ENCODE results near the gene ZNF587. TPM values are rescaled to one million over a fixed set of nuclear protein-coding genes. Genes with fewer than 3 reads are reported as not detected.
"Not testable (repeated sequence)": the region's sequence is repeated elsewhere in the genome, so short reads cannot be mapped to it uniquely, and the experiment has no call there.

Gene ZNF587
- total RNA-seq, 1 experiment from 2014 or later, result 36.4 TPM

DNA sequence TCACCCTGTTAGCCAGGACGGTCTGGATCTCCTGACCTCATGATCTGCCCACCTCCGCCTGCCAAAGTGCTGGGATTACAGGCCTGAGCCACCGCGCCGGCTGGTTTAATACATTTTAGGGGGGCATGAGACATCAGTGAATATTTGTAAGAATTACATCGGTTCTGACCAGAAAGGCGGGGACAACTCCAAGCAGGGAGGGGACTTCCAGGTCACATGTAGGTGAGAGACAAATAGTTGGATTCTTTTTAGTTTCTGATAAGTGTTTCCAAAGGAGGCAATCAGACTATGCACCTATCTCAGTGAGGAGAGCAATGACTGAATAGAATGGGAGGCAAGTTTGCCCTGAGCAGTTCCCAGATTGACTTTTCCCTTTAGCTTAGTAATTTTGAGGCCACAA is 31.3 kb upstream of the ZNF587 start:
- H3K27me3 ChIP-seq (ENCODE audit: low read length), result no peaks in the 10 kb centered on the region
- H3K36me3 ChIP-seq (ENCODE audit: insufficient read depth, low read length), result peaks cover 27% of the 10 kb centered on the region
- peaks cover 43% of the 10 kb centered on the region for H3K4me1 ChIP-seq (ENCODE audit: low read length)
- no peaks in the 10 kb centered on the region for H3K9me3 ChIP-seq (ENCODE audit: low read length)
- H3K9me2 ChIP-seq (replicated peaks; ENCODE audit: insufficient read depth, low read length), result no peaks in the 10 kb centered on the region
- H3K9ac ChIP-seq (ENCODE audit: low read length), result peak overlapping the region; percentile 92
- peaks cover 66% of the 10 kb centered on the region for H3K79me2 ChIP-seq (ENCODE audit: low read length)
- H3K4me3 ChIP-seq (ENCODE audit: low read length), result peak overlapping the region; percentile 75
- peak overlapping the region; percentile 70 for H3K4me2 ChIP-seq (ENCODE audit: low read depth, low read length, poor library complexity, severe bottlenecking)
- H4K20me1 ChIP-seq (ENCODE audit: insufficient read depth, low read depth, low read length), result no peaks in the 10 kb centered on the region
- DNase-seq, result no peak
- H2AFZ ChIP-seq (ENCODE audit: low read length), result no peak overlapping the region
- no peak overlapping the region for H3K27ac ChIP-seq (ENCODE audit: low read length)

DNA sequence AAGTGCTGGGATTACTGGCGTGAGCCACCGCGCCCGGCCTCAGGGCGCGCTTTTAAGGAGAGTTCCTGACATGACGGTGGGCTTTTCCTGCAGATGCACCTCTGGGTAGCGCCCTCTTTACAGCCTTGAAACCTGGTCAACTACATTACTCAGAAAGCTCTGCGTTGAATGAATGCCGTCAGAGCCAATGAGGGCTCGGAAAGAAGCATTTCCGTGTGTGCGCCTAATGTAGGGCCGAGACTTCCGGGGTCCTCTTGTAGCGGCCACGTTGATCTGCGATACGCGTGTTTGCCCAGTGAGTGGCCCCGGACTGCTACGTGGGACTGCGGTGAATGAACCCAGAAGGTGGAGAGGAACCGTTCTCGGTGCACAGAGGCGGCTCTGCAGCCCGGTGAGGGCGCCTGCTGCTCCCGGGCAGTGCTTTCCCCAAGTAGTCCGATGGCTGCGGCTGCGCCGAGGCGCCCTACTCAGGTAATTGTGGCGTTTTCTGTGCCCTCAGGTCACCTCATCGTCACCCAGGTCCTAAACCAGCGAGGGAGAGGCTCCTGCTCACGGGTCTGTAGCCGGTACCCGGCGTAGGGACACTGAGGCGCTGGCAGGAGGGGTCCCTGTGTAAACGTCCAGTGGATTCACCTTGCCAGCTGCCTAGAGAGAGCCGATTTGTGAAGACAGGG is 30.0 kb upstream of the ZNF587 start:
- H3K27ac ChIP-seq (ENCODE audit: low read length), result peak overlapping the region; percentile 46; the same call in 1 of the 2 replicates
- H3K4me2 ChIP-seq (ENCODE audit: low read depth, low read length, poor library complexity, severe bottlenecking), result peak overlapping the region; percentile 70
- H3K79me2 ChIP-seq (ENCODE audit: low read length), result peaks cover 66% of the 10 kb centered on the region
- peak overlapping the region; percentile 75 for H3K4me3 ChIP-seq (ENCODE audit: low read length)
- H3K9me2 ChIP-seq (replicated peaks; ENCODE audit: insufficient read depth, low read length), result no peaks in the 10 kb centered on the region
- H4K20me1 ChIP-seq (ENCODE audit: insufficient read depth, low read depth, low read length), result no peaks in the 10 kb centered on the region
- peaks cover 49% of the 10 kb centered on the region for H3K4me1 ChIP-seq (ENCODE audit: low read length)
- H3K9ac ChIP-seq (ENCODE audit: low read length), result peak overlapping the region; percentile 92
- peaks cover 39% of the 10 kb centered on the region for H3K36me3 ChIP-seq (ENCODE audit: insufficient read depth, low read length)
- DNase-seq, result peak; percentile 98
- no peaks in the 10 kb centered on the region for H3K27me3 ChIP-seq (ENCODE audit: low read length)
- no peaks in the 10 kb centered on the region for H3K9me3 ChIP-seq (ENCODE audit: low read length)
- no peak overlapping the region; the same call in 1 of the 2 replicates for H2AFZ ChIP-seq (ENCODE audit: low read length)

DNA sequence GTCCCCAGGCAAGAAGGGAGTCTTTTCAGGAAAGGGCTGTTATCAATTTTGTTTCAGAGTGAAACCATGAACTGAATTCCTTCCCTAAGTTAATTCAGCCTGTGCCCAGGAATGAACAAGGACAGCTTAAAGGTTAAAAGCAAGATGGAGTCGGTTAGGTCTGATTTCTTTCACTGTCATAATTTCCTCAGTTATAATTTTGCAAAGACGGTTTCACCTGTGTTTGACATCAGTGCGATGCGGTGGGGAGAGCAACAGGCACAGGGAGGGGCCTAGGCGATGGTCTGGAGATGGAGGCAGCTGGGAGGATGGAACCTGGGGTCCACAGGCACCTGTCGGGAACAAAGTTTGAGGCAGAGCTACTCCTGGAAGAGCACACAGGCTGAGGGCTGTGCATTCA is 29.1 kb upstream of the ZNF587 start:
- peak overlapping the region; percentile 46; the same call in 1 of the 2 replicates for H3K27ac ChIP-seq (ENCODE audit: low read length)
- no peak for DNase-seq
- H2AFZ ChIP-seq (ENCODE audit: low read length), result no peak overlapping the region
- no peaks in the 10 kb centered on the region for H4K20me1 ChIP-seq (ENCODE audit: insufficient read depth, low read depth, low read length)
- peak overlapping the region; percentile 92 for H3K9ac ChIP-seq (ENCODE audit: low read length)
- peaks cover 49% of the 10 kb centered on the region for H3K36me3 ChIP-seq (ENCODE audit: insufficient read depth, low read length)
- peak overlapping the region; percentile 75 for H3K4me3 ChIP-seq (ENCODE audit: low read length)
- H3K9me3 ChIP-seq (ENCODE audit: low read length), result no peaks in the 10 kb centered on the region
- H3K27me3 ChIP-seq (ENCODE audit: low read length), result no peaks in the 10 kb centered on the region
- H3K9me2 ChIP-seq (replicated peaks; ENCODE audit: insufficient read depth, low read length), result no peaks in the 10 kb centered on the region
- peaks cover 48% of the 10 kb centered on the region for H3K4me1 ChIP-seq (ENCODE audit: low read length)
- H3K79me2 ChIP-seq (ENCODE audit: low read length), result peaks cover 75% of the 10 kb centered on the region
- H3K4me2 ChIP-seq (ENCODE audit: low read depth, low read length, poor library complexity, severe bottlenecking), result peak overlapping the region; percentile 70

DNA sequence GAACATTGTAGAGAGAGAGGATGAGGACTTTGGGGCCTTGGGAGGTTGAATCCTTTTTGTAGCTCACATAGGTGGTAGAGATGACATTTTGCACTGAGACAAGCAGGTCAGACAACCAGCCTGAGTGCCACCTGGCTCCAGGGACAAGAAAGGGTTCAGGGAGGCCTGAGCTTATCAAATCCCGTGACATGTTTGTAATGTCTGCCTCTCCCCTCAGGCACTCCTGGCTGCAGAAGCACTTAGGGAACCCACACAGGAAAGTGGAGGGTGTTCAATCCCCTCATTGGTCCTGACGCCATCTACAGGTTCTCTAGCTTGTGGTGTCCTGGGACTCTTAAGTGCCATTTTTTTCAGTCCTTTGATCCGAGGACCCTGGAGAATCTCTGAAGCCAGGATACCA is 28.6 kb upstream of the ZNF587 start:
- H3K79me2 ChIP-seq (ENCODE audit: low read length), result peaks cover 80% of the 10 kb centered on the region
- H3K9ac ChIP-seq (ENCODE audit: low read length), result peak overlapping the region; percentile 92
- H3K27me3 ChIP-seq (ENCODE audit: low read length); DNase-seq; H3K9me3 ChIP-seq (ENCODE audit: low read length); H4K20me1 ChIP-seq (ENCODE audit: insufficient read depth, low read depth, low read length); H2AFZ ChIP-seq (ENCODE audit: low read length); H3K9me2 ChIP-seq (replicated peaks; ENCODE audit: insufficient read depth, low read length); H3K27ac ChIP-seq (ENCODE audit: low read length): not testable (repeated sequence)
- H3K4me1 ChIP-seq (ENCODE audit: low read length), result peaks cover 48% of the 10 kb centered on the region
- peak overlapping the region; percentile 70 for H3K4me2 ChIP-seq (ENCODE audit: low read depth, low read length, poor library complexity, severe bottlenecking)
- peaks cover 54% of the 10 kb centered on the region for H3K36me3 ChIP-seq (ENCODE audit: insufficient read depth, low read length)
- H3K4me3 ChIP-seq (ENCODE audit: low read length), result peak overlapping the region; percentile 75; the same call in 1 of the 2 replicates

DNA sequence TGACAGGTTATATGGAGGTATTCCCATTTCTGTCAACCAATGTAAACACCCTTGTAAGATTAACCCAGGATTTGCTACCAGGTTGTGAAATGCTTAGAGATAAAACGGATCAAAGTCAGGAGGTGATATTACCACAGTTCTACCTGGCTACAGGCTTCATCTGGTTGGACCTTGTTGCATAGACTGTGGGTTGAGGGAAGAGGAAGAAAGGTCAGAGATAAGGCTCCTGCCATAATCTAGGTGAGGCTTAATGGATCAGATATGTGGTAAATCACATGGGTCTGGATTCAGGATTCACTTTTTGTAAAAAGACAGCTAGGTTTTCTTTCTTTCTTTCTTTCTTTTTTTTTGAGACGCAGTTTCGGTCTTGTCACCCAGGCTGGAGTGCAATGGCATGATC is 28.2 kb upstream of the ZNF587 start:
- peaks cover 84% of the 10 kb centered on the region for H3K79me2 ChIP-seq (ENCODE audit: low read length)
- not testable (repeated sequence) for DNase-seq; H3K4me3 ChIP-seq (ENCODE audit: low read length)

DNA sequence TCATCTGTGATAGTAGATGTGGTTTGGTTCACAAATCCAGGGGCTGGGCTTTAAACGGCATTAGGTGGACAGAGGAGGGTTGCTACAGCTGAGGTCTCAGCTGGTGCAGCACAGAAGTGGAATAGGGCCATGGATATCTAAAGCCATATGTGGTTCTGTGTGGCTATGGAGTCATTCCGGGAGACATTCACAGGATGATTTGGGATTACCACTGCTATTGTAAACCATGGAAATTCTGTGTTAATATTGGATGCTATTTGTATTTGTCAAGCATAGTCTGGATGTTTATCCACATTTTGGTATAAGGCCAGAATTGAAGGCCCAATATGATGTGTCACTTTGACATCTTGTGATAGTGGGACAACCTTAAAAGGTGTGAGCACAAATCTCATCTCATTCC is 26.5 kb upstream of the ZNF587 start:
- not testable (repeated sequence) for DNase-seq; H3K9me3 ChIP-seq (ENCODE audit: low read length); H3K27me3 ChIP-seq (ENCODE audit: low read length); H3K9me2 ChIP-seq (replicated peaks; ENCODE audit: insufficient read depth, low read length); H3K9ac ChIP-seq (ENCODE audit: low read length); H3K4me2 ChIP-seq (ENCODE audit: low read depth, low read length, poor library complexity, severe bottlenecking); H3K4me3 ChIP-seq (ENCODE audit: low read length); H2AFZ ChIP-seq (ENCODE audit: low read length); H4K20me1 ChIP-seq (ENCODE audit: insufficient read depth, low read depth, low read length)
- peaks cover 65% of the 10 kb centered on the region for H3K36me3 ChIP-seq (ENCODE audit: insufficient read depth, low read length)
- peaks cover 96% of the 10 kb centered on the region for H3K79me2 ChIP-seq (ENCODE audit: low read length)
- peak overlapping the region; percentile 45; the same call in 1 of the 2 replicates for H3K27ac ChIP-seq (ENCODE audit: low read length)
- H3K4me1 ChIP-seq (ENCODE audit: low read length), result peaks cover 47% of the 10 kb centered on the region

More for the DNA sequence above, 28.2 kb upstream of the ZNF587 start:
- H3K27me3 ChIP-seq (ENCODE audit: low read length); H3K9me3 ChIP-seq (ENCODE audit: low read length); H2AFZ ChIP-seq (ENCODE audit: low read length); H3K27ac ChIP-seq (ENCODE audit: low read length); H3K9ac ChIP-seq (ENCODE audit: low read length); H3K9me2 ChIP-seq (replicated peaks; ENCODE audit: insufficient read depth, low read length); H4K20me1 ChIP-seq (ENCODE audit: insufficient read depth, low read depth, low read length); H3K4me2 ChIP-seq (ENCODE audit: low read depth, low read length, poor library complexity, severe bottlenecking): not testable (repeated sequence)
- Histone ChIP-seq H3K36me3 (ENCODE audit: insufficient read depth, low read length) (peaks cover 58% of the 10 kb centered on the region), H3K4me1 (ENCODE audit: low read length) (peaks cover 48% of the 10 kb centered on the region)

DNA sequence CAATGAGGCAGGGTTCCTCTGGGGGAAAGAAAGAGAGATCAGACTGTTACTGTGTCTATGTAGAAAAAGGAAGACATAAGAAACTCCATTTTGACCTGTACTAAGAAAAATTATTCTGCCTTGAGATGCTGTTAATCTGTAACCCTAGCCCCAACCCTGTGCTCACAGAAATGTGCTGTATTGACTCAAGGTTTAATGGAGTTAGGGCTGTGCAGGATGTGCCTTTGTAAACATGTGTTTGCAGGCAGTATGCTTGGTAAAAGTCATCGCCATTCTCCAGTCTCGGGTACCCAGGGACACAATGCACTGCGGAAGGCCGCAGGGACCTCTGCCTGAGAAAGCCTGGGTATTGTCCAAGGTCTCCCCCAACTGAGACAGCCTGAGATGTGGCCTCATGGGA is 26.1 kb upstream of the ZNF587 start:
- not testable (repeated sequence) for H4K20me1 ChIP-seq (ENCODE audit: insufficient read depth, low read depth, low read length); H3K9me3 ChIP-seq (ENCODE audit: low read length); H2AFZ ChIP-seq (ENCODE audit: low read length); DNase-seq; H3K4me2 ChIP-seq (ENCODE audit: low read depth, low read length, poor library complexity, severe bottlenecking); H3K9me2 ChIP-seq (replicated peaks; ENCODE audit: insufficient read depth, low read length); H3K9ac ChIP-seq (ENCODE audit: low read length); H3K4me3 ChIP-seq (ENCODE audit: low read length); H3K27me3 ChIP-seq (ENCODE audit: low read length)
- H3K36me3 ChIP-seq (ENCODE audit: insufficient read depth, low read length), result peaks cover 65% of the 10 kb centered on the region
- H3K79me2 ChIP-seq (ENCODE audit: low read length), result peaks cover 96% of the 10 kb centered on the region
- H3K27ac ChIP-seq (ENCODE audit: low read length), result peak overlapping the region; percentile 45; the same call in 1 of the 2 replicates
- H3K4me1 ChIP-seq (ENCODE audit: low read length), result peaks cover 42% of the 10 kb centered on the region

DNA sequence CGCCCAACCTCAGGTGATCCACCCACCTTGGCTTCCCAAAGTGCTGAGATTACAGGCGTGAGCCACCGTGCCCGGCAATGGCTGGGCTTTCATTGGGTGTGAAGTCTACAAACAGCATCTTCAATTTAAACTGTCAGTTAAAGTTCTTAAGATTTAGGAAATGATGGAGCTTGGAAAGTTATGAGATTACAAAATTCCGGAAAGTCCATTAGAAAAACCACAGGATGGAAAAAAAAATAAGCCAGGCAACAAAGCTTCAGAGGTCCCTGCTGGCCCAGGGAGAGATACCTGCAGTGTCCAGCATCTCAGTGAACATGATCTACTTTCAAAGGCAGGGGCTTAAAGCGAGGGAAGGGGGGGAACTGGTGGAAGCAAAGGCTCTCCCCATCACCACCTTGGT is 24.1 kb upstream of the ZNF587 start:
- H3K27me3 ChIP-seq (ENCODE audit: low read length), result no peaks in the 10 kb centered on the region
- no peaks in the 10 kb centered on the region for H3K9me3 ChIP-seq (ENCODE audit: low read length)
- H4K20me1 ChIP-seq (ENCODE audit: insufficient read depth, low read depth, low read length), result peaks cover 9% of the 10 kb centered on the region
- H3K9ac ChIP-seq (ENCODE audit: low read length), result no peak overlapping the region
- no peak overlapping the region for H3K27ac ChIP-seq (ENCODE audit: low read length)
- peaks cover 36% of the 10 kb centered on the region for H3K4me1 ChIP-seq (ENCODE audit: low read length)
- peaks cover 77% of the 10 kb centered on the region for H3K36me3 ChIP-seq (ENCODE audit: insufficient read depth, low read length)
- no peak overlapping the region for H3K4me3 ChIP-seq (ENCODE audit: low read length)
- no peak overlapping the region for H3K4me2 ChIP-seq (ENCODE audit: low read depth, low read length, poor library complexity, severe bottlenecking)
- no peaks in the 10 kb centered on the region for H3K9me2 ChIP-seq (replicated peaks; ENCODE audit: insufficient read depth, low read length)
- no peak for DNase-seq
- peaks cover 97% of the 10 kb centered on the region for H3K79me2 ChIP-seq (ENCODE audit: low read length)
- H2AFZ ChIP-seq (ENCODE audit: low read length), result no peak overlapping the region

Measured in Karpas-422 (cell line).